GM06990 (cell line): ENCODE data around the gene PYGO1.

ENCODE experiments used
- DNase-seq: peaks from one replicate; pipeline ENCODE4 v3.0.0-alpha.2; 2011; ENCODE audit not compliant: insufficient read length; ENCODE audit errors: extremely low read depth
- H3K27me3 ChIP-seq: replicated peaks from 2 replicates; pipeline ENCODE4 v1.6.0; 2011; ENCODE audit warnings: low read length; ENCODE audit not compliant: control insufficient read depth, insufficient read depth
- H3K36me3 ChIP-seq: 2 replicates; pipeline ENCODE4 v1.5.1; 2011; ENCODE audit warnings: low read length; ENCODE audit not compliant: control insufficient read depth, insufficient read depth
- H3K4me3 ChIP-seq: replicated peaks from 2 replicates; pipeline ENCODE4 v1.5.1; 2011; ENCODE audit warnings: low read depth, mild to moderate bottlenecking, control low read depth, low read length
- CTCF ChIP-seq: IDR thresholded peaks from 2 replicates; pipeline ENCODE4 v1.5.1; 2011; ENCODE audit warnings: low read length, control low read depth, mild to moderate bottlenecking, inconsistent platforms; ENCODE audit not compliant: insufficient read depth, poor library complexity, severe bottlenecking

Gene PYGO1

GRCh38 chr15:55628369-55628730 is 40.2 kb upstream of the PYGO1 start:
- no peaks in the 10 kb centered on the region for H3K27me3 ChIP-seq
- H3K36me3 ChIP-seq, result no peaks in the 10 kb centered on the region
- DNase-seq, result no peak
- no peak overlapping the region for H3K4me3 ChIP-seq
- no peak for TF ChIP-seq CTCF

GRCh38 chr15:55627730-55628368 is 39.7 kb upstream of the PYGO1 start:
- no peak for DNase-seq
- TF ChIP-seq CTCF, result no peak
- Histone ChIP-seq H3K36me3 (no peaks in the 10 kb centered on the region), H3K27me3 (no peaks in the 10 kb centered on the region), H3K4me3 (no peak overlapping the region)

GRCh38 chr15:55619783-55620182 is 31.6 kb upstream of the PYGO1 start:
- Histone ChIP-seq H3K4me3 (no peak overlapping the region), H3K27me3 (no peaks in the 10 kb centered on the region), H3K36me3 (no peaks in the 10 kb centered on the region)
- TF ChIP-seq CTCF, result no peak
- DNase-seq, result no peak

GRCh38 chr15:55618387-55618786 is 30.2 kb upstream of the PYGO1 start:
- no peaks in the 10 kb centered on the region for H3K27me3 ChIP-seq
- no peaks in the 10 kb centered on the region for H3K36me3 ChIP-seq
- no peak for TF ChIP-seq CTCF
- no peak for DNase-seq
- H3K4me3 ChIP-seq, result no peak overlapping the region

GRCh38 chr15:55615445-55615844 is 27.3 kb upstream of the PYGO1 start:
- no peak for TF ChIP-seq CTCF
- no peak for DNase-seq
- H3K27me3 ChIP-seq, result no peaks in the 10 kb centered on the region
- H3K4me3 ChIP-seq, result no peak overlapping the region
- H3K36me3 ChIP-seq, result no peaks in the 10 kb centered on the region

- TF ChIP-seq CTCF, result no peak
- Histone ChIP-seq H3K4me3 (no peak overlapping the region), H3K36me3 (no peaks in the 10 kb centered on the region), H3K27me3 (no peaks in the 10 kb centered on the region)
- no peak for DNase-seq
Measured at GRCh38 chr15:55613727-55614126, 25.6 kb upstream of the PYGO1 start.
